Endothelial cell of umbilical vein (primary cell): ENCODE data around the gene CCDC12.

ENCODE experiments used
- EZH2 ChIP-seq: IDR thresholded peaks from 2 replicates; pipeline ENCODE4 v1.6.1; 2012; ENCODE audit warnings: borderline replicate concordance, low read depth, mild to moderate bottlenecking, moderate library complexity, low read length, inconsistent platforms; ENCODE audit not compliant: severe bottlenecking
- FOS ChIP-seq: IDR thresholded peaks from 2 replicates; pipeline ENCODE4 v1.6.1; 2011; ENCODE audit warnings: mild to moderate bottlenecking, low read length, moderate library complexity, borderline replicate concordance; ENCODE audit not compliant: insufficient read depth
- POLR2A ChIP-seq: IDR thresholded peaks from 2 replicates; pipeline ENCODE4 v1.6.1; 2012; ENCODE audit warnings: low read depth, mild to moderate bottlenecking, control low read depth, low read length
- TF ChIP-seq, protein P1 (sequence below), 2 donors: IDR thresholded peaks; 1 replicate in 1 of 2; 2 replicates in 1 of 2; pipeline ENCODE4 v1.5.1; 2011; ENCODE audit warnings: low read length in 2 of 2, mild to moderate bottlenecking in 2 of 2, moderate library complexity in 2 of 2, control low read depth in 1 of 2, inconsistent platforms in 1 of 2, low read depth in 1 of 2; ENCODE audit not compliant: insufficient read depth in 1 of 2; ENCODE audit errors: extremely low read depth in 1 of 2

DNA sequence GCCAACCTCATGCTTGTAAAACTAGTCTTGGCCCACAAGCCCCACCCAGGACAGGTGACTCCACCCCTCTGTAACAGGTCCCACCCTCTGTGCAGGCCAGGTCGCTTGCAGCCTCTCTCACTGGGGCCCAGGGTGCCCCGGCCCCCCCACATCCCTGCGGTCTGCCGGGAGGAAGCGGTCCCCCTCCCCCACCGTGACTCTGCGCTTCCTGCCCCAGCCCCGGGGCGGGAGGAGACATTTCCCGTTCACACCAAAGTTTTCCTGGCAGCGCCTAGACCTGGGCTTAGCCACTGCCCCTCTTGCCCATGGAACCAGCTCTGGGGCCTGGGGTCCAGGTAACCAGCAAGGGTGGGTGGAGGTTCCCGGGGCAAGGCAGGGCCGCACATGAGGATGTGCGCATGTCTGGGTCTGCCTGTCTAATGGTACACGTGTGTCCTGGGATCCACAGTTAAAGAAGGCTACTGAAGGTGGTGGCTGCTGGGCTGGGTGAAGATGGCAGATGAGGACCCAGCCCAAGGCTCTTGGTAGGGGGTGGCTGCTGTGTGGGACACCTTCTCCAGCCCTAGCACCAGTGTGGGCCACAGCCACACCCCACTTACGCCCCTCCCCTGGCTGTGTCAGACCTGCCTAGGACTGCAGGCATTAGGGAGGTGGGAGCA, 11.3 kb upstream of the CCDC12 start:
- TF ChIP-seq POLR2A (no peak), FOS (no peak), EZH2 (no peak)
- TF ChIP-seq, protein P1, sequence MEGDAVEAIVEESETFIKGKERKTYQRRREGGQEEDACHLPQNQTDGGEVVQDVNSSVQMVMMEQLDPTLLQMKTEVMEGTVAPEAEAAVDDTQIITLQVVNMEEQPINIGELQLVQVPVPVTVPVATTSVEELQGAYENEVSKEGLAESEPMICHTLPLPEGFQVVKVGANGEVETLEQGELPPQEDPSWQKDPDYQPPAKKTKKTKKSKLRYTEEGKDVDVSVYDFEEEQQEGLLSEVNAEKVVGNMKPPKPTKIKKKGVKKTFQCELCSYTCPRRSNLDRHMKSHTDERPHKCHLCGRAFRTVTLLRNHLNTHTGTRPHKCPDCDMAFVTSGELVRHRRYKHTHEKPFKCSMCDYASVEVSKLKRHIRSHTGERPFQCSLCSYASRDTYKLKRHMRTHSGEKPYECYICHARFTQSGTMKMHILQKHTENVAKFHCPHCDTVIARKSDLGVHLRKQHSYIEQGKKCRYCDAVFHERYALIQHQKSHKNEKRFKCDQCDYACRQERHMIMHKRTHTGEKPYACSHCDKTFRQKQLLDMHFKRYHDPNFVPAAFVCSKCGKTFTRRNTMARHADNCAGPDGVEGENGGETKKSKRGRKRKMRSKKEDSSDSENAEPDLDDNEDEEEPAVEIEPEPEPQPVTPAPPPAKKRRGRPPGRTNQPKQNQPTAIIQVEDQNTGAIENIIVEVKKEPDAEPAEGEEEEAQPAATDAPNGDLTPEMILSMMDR (IDR thresholded peaks at IDR 0.05; ENCODE audit: extremely low read depth in 1 of 2, insufficient read depth in 1 of 2, low read depth in 1 of 2, low read length in 2 of 2), result no peak
